ENCODE results near the gene SH2D4B.

The SH2D4B gene

DNA sequence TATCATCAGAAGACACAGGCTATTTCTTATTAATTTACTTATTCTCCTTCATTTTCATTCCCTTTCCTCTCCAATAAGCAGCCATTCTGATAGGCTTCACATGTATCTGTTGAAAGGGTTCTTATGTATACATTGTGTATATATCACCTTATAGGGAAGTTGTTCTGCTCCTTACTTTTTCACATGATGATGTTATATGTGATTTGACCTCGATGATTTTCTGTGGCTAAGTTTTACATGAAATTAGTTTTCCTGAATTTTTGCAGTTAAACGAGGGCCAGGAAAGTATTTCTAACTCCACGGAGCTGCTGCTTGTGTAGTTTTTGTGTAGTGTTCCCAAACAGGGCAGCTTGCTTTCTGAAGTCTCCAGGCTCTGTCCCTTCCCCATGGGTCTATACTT is 84.5 kb downstream of the SH2D4B start:
- DNase-seq (ENCODE audit: low read depth in 1 of 2, low spot score in 1 of 2) = no peak

DNA sequence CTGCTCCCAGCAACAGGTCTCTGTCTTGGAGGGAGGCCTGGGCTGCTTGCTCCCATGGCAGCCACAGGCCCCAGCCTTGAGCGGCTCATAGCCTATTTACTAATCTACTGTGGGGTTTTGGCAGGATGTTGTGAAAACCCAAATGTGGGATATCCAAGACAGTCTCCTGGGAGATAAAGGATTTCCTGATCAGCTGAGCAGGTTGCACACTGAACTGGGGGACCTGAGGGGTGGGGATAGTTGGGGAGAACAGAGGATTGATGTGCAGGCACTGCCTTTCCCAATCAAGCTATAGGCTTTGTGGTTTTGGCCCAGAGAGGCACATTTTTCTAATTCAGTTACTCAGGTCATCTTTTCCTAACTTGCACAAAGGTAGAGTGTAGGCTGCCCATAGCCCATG is 92.6 kb downstream of the SH2D4B start:
- no peak for DNase-seq (ENCODE audit: low read depth in 1 of 2, low spot score in 1 of 2)

DNA sequence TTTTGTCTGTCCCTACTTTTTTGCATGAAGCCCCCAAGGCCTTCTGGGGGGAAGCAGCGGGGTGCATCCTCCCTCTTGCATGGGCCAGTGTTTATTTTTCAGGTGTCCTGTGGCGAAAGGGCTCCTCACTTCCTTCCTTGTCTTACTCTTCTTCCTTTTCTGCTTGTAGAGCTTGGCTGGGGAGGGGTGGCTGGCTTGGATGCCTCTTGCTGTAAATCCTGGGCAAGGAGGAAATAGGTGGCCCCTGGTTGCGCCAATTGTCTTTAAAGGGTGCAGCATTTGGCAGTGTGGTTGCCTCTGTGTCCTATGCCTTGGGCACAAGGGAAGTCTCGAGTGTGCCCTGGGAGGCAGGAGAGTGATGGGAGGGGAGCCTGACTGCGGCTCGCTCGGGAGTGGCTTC is 95.0 kb downstream of the SH2D4B start:
- DNase-seq (ENCODE audit: low read depth in 1 of 2, low spot score in 1 of 2) = no peak

DNA sequence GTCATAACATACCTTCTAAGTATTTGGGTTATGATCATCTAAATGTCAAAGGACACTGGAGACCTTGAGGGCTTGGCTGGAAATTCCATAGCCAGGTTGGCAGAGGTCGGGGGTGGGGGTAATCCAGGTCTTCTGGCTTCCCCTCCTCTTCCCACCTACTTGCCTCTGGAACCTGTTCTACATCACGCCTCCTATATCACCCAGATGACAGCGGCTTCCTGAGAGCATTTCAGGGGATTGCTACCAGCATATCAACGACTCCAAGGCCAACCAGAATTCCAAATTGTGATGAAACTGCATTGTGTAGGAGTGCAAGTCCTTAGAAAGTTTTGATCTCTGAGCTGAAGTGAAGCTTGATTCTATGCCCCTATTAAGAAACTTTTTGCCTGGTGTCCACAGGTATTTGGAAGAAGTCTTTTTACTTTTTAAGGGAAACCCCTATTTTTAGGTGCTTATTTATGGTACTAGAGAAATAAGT is 95.7 kb downstream of the SH2D4B start:
- no peak for DNase-seq (ENCODE audit: low read depth in 1 of 2, low spot score in 1 of 2)

DNA sequence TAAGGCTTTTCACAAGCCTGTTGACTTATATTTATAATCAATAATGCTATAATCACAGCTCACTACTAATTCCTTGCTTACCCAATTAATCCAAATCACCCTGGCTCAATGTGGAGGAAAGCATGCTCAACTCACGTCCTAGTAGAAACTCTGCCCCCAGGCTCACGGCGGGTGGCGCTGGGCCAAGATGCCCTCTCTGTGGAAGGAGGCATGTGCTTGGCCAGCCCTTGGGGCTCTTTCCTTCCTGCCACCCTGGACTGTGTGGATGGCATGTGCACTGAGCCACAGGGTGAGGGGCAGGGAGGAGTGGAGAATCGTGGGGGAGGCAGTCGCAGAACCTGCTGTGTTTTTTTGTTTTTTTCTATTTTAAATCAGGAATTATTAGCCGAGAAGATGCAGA is 96.2 kb downstream of the SH2D4B start:
- DNase-seq (ENCODE audit: low read depth in 1 of 2, low spot score in 1 of 2) = no peak

DNA sequence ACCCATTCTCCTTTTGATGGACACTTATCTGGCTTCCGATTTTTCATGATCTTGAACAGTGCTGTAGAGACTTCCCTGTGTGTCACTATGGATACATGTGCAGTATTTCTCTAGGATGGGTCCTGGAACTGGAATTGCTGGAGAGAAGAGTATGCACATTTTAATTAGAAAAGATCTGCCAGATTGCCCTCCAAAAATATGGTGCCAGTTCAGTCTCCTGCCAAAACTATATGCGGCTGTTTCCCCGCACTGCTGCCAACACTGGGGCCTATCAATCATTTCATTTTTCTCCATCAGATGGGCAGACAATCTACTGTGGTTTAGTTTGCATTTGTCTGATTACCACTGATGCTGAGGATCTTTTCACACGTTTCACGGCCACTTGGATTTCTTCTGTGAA is 105.0 kb downstream of the SH2D4B start:
- DNase-seq (ENCODE audit: low read depth in 1 of 2, low spot score in 1 of 2) = no peak

DNA sequence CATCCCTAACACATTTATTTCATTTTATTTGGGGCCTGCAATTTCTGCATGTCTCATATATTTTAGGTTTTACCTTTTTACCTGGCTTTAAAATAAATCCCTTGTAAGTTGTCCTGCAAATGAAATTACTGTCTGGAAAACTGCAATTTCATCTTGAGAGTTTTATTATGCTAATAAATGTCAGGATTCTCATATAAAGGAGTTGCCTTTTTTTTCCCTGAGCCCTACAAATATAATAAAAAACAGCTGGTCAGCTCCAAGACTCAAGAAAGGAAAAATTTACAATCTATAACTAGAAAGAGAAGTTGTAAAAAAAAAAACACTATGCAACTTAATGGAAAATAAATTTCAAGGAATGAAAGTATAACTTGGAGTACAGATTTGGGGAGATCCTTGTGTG is 108.7 kb downstream of the SH2D4B start:
- DNase-seq (ENCODE audit: low read depth in 1 of 2, low spot score in 1 of 2) = no peak

DNA sequence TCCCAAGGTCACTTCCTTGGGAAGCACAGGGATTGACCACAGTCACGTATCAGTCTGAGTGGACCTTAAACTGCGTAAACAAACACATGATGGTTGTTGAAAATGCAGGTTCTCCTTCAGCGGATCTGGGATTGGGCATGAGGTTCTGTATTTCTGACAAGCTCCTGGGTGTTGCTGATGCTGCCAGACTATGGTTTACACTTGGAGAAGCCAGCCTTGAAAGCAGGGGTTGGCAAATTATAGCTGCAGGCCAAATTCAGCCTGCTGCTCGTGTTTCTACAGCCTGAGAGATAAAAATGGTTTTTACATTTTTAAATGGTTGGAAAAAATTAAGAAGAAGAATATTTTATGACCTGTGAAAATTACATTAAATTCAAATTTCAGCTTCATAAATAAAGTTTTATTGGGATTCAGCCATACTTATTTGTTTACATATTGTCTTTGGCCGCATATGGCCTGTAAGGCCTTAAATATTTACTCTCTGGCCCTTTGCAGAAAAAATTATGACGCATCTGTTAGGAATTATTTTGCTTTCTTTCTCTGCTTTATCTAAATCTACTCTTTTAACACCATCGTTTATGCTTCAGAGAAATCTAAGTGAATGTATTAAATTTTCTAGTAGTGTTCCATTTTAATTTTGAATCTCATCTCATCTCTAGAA is 109.6 kb downstream of the SH2D4B start:
- no peak for DNase-seq (ENCODE audit: low read depth in 1 of 2, low spot score in 1 of 2)

DNA sequence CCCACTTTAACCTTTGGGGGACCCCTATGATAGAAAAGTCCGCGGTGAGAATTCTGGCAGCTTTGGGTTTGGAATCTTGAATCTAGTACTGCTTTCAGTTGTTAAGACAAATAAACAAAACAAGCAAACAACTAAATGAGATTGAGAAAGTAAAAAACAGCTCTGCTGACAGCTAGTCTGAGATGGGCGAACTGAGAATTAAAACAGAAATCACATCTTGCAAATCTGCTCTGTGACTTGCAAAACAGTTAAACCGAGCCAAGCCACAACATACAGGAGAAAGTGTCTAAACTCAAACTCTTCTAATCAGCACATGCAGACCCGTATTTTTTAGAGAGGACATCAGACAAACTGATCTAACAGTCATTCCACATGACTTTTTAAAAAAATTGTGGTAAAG is 110.4 kb downstream of the SH2D4B start:
- no peak for DNase-seq (ENCODE audit: low read depth in 1 of 2, low spot score in 1 of 2)

DNA sequence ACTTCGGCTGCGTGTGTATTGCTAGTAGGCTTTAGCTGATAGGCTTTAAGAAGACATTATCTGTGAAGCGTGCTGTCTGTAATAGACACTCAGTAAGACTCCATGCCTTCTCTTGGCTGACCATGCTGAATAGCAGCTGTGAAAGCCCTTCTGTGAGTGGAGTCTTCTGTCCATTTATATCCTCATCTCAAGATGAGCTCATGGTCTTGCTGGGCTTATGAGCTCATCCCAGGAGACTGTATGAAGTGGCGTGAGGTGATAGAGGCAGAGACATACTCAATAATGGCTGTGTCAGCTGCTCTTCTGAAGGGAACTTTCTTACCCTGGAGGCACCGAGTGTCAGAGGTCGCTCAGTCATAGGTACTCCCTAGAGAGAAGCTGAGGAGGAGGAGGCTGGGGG is 111.5 kb downstream of the SH2D4B start:
- DNase-seq (ENCODE audit: low read depth in 1 of 2, low spot score in 1 of 2) = no peak

DNA sequence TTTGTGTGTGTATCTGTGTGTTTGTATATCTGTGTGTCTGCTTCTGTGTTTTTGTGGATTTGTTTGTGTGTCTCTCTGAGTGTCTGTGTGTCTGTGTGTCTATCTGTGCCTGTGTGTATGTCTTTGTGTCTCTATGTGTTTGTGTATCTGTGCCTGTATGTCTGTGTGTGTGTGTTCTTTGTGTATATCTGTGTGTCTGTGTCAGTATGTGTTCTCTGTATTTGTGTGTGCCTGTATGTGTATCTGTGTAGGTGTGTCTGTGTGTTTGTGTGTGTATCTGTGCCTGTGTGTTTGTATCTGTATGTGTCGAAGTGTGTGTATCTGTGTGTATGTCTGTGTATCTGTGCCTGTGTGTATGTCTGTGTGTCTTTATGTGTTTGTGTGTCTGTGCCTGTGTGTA is 118.2 kb downstream of the SH2D4B start:
- DNase-seq (ENCODE audit: low read depth in 1 of 2, low spot score in 1 of 2) = no peak

DNA sequence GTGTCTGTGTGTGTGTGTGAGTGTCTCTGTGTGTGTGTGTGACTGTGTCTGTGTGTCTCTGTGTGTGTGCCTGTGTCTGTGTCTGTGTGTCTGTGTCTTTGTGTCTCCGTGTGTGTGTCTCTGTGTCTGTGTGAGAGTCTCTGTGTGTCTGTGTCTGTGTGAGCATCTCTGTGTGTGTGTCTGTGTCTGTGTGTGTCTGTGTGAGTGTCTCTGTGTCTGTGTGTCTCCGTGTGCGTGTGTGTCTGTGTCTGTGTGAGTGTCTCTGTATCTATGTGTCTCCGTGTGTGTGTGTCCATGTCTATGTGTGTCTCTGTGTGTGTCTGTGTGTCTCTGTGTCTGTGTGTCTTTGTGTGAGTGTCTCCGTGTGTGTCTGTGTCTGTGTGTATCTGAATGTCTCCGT is 120.4 kb downstream of the SH2D4B start:
- DNase-seq (ENCODE audit: low read depth in 1 of 2, low spot score in 1 of 2) = no peak

DNA sequence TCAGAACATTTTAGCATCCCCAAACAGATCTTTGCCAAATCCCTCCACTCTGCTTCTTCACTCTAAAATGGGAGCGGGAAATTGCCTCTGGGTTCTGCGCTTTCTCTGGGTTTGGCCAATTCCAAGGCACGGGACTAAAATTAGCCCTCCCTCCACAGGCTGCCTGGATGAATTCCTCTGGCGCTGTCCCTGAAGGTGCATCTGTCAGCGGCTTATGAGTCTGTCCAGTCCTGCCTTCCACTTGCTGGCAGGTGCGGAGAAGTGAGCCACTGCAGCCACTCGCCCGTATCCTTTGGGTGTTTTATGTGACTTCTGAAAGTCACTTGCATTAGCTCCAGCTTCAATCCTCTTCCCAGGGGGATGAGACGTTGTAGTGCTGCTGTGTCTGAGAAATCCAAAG is 121.6 kb downstream of the SH2D4B start:
- DNase-seq (ENCODE audit: low read depth in 1 of 2, low spot score in 1 of 2) = no peak

DNA sequence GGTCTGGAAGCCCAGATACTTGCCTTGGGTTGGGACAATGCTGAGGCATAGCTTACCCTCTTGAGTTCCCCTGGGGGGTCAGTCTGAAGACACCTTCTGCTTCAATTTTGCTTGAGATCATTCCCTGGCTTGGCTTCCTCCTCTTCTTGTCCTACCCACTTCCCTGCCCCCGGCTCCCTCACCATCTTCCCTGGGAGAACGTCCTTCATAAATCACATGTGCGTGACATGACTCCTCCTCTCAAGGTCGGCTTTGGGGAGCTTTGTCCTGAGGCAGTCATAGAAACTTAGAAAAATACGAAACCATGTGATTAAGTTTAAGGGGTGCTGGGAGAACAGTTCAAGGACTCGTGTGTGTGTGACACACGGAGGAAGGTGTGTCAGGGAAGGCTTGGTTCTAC is 122.6 kb downstream of the SH2D4B start:
- no peak for DNase-seq (ENCODE audit: low read depth in 1 of 2, low spot score in 1 of 2)

DNA sequence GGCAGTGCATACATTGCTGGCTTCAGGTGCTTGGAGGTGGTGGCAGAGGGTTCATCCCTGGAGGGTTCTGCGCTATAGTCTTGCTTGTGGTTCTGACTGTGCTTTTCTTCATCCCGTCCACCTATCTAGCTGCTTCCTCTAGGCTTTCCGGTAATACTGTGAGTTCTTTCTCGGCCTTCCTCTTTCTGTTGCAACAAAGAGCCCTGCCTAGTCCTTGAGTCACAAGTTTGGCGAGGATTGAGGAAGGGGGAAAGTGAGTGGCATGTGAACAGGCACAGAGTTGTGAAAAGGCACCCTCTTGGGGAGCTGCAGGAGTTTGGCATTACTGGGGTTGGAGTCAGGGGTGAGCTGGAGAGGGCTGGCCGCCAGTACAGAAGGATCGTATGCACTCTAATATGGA is 123.0 kb downstream of the SH2D4B start:
- no peak for DNase-seq (ENCODE audit: low read depth in 1 of 2, low spot score in 1 of 2)

DNA sequence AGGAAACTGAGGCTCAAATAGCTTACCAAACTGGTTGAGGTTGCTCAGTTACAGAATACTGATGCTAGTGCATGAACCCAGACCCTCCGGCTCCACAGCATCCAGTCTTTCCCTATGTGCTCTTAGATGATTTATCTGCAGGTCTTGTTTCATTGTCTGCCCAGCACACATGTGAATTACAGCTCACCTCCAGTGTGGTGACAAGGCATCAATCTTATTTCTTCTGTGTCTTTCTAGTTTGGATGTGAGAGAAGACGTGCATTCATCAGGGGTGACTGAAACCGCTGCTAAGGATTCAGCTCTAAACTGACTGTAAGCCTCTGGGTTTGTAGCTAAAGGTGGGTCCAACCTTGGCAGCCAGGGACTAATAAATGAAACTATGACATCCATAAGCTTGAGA is 123.8 kb downstream of the SH2D4B start:
- DNase-seq (ENCODE audit: low read depth in 1 of 2, low spot score in 1 of 2) = no peak

DNA sequence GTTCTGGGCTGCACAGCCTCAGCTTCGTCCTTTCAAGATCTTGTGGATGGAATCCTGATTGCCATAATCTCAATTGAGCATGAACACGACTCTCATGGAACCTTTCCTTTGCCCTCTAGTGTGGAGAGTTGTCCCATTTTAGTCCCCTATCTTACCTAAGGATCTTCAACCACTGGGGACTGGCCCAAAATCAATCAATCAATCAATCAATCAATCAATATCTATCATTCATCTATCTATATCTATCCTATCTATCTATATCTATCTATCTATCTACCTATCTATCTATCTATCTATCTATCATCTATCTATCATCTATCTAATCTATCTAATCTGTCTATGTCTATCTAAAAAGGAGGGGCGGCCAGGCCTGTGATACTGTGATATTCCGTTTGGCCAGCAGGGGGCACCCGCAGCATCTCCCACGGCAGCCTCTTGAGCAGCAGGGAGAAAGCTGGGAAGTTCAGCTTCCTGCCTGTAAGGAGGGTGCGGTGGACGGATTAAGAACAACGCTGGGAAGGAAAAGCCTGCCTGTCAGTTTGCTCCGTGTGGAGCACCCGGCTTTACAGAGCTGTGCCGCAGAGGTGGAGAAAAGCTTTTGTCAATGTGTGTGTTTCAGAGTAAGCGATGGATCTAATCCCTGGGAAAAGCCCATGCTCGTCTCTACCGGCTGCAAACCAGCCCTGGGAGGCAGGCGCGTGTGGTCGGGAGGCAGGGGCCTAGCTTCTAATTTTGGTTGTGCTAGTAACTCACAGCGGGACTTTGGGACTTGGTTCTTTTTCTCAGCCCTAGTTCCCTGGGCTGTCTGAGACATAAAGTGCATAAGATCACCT is 124.9 kb downstream of the SH2D4B start:
- DNase-seq (ENCODE audit: low read depth in 1 of 2, low spot score in 1 of 2) = peak; percentile 41 to 58

DNA sequence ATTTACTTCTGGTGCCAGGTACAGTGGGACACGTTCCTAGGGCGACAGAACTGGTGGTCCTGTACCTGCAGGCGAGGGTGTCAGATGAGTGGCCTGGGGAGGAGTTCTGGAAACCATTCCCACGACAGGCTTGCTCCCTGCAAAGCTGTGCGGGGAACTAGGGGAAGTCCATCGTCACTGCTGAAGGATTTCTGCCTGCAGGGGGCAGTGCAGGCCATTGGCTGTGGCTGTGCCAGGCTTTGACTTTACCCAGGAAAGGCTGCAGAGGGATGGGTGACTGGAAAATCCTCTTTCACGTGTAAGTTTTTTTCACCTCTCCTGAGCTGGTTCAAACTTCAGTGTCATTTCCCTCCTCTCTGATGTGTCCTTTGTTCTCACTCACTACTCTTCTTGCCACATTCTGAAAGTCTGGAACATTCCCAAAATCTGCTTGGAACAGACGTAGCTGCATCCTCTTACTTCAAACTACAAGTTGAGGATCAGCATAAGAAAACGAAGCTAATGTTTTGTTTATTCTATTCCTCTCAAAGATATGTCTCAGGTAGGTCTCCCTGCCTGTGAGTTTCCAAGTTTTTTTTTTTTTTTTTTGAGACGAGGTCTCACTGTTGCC is 126.5 kb downstream of the SH2D4B start:
- DNase-seq (ENCODE audit: low read depth in 1 of 2, low spot score in 1 of 2) = no peak

DNA sequence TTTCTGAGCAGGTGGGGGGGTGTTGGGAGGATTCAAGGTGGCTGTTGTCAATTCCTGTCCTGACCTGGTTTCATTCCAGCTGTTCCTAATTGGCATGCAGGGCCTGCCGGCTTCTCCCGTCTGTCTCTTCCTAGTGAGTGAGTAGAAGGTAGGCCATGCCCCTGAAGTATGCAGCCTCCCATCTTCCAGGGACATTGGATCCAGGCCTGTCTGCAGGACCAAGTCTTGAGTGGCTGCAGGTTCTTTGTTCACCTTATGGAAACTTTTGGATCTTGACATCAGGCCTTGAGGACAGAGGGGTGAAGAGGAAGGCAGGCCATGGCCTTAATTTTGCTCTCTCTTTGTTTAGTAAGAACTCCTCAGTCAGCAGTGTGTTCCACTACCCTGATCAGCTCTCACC is 131.8 kb downstream of the SH2D4B start:
- DNase-seq (ENCODE audit: low read depth in 1 of 2, low spot score in 1 of 2) = no peak

DNA sequence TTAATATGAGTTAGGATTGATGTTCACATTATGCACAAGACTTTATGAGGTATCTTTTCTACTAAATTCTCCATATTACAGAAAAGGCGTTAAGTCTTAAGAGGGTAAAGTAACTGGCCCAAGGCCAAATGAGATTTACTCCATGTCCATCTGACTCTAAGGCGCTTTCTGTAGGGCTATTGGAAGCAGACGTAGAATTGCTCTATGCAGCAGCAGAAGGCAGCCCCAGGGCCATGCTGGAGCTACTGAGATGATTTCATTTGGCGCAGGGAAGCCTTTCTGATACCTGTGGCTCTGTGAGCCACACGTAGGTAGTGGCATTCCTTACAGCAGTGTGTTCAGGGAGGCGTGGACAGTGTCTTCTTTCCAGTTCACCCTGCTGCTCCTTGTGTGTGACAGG is 133.1 kb downstream of the SH2D4B start:
- DNase-seq (ENCODE audit: low read depth in 1 of 2, low spot score in 1 of 2) = no peak

DNA sequence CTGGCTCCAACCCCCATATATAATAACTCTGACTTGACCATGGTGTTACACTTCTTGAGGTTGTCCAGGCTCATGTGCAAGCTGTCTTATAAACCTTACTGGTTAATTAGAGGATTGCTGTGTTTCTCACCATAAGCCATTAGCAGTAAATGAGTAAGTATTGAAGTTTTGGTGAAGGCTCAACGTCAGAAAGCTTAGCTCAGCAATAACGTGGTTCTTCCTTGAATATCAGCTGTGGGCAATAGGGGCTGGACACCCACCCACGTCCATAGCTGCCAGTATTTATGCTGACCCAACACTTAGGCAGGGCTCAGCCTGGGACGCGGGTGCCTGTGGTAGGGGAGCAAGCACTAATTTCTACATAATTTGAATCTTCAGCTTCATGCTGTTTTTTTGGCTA is 134.1 kb downstream of the SH2D4B start:
- DNase-seq (ENCODE audit: low read depth in 1 of 2, low spot score in 1 of 2) = no peak

DNA sequence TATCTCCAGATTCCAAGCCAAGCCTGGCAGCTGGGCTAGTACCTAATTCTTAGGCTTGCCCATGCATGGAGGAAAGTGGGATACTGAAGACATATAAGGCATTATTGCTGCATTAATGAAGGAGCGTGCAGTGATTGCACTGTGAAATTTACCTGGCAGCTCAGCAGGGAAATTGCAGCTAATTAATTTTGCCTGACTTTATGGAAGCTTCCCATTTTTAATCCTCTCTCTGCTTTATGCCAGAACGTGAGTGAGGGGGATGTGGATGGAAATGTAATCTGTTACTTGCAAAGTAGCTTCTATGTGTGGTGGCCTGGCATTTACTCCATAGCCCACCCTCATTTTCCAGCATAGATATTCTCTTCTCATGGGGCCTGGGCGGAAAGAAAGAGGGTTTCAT is 134.9 kb downstream of the SH2D4B start:
- DNase-seq (ENCODE audit: low read depth in 1 of 2, low spot score in 1 of 2) = no peak
